GM20000 (cell line): ENCODE data around the gene SPOCD1.

Source experiments
- DNase-seq: peaks from one replicate; pipeline ENCODE4 v3.0.0; 2012; ENCODE audit warnings: low spot score
- TF ChIP-seq, protein P1 (sequence below): IDR thresholded peaks from 2 replicates; pipeline ENCODE4 v1.5.1; 2012; ENCODE audit warnings: mild to moderate bottlenecking, control low read depth; ENCODE audit errors: extremely low read depth, missing control alignments

SPOCD1 gene

DNA sequence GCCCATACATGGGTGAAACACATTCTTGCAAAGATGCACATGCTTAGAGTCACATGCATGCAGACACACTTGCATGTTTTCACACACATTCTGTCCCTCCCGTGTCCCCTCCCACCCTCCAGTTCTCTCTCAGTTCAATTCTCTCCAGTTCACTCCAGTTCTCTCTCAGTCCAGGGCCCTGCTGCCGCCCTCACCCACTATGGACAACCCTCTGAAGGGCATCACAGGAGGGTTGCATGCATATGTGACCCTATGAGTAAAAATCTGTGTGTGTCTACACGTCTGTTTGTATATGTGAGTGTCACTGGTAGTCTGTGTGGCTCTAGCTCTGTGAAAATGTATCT lies 29.9 kb downstream of the SPOCD1 start:
- TF ChIP-seq, protein P1, sequence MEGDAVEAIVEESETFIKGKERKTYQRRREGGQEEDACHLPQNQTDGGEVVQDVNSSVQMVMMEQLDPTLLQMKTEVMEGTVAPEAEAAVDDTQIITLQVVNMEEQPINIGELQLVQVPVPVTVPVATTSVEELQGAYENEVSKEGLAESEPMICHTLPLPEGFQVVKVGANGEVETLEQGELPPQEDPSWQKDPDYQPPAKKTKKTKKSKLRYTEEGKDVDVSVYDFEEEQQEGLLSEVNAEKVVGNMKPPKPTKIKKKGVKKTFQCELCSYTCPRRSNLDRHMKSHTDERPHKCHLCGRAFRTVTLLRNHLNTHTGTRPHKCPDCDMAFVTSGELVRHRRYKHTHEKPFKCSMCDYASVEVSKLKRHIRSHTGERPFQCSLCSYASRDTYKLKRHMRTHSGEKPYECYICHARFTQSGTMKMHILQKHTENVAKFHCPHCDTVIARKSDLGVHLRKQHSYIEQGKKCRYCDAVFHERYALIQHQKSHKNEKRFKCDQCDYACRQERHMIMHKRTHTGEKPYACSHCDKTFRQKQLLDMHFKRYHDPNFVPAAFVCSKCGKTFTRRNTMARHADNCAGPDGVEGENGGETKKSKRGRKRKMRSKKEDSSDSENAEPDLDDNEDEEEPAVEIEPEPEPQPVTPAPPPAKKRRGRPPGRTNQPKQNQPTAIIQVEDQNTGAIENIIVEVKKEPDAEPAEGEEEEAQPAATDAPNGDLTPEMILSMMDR, result no peak
- DNase-seq, result no peak

DNA sequence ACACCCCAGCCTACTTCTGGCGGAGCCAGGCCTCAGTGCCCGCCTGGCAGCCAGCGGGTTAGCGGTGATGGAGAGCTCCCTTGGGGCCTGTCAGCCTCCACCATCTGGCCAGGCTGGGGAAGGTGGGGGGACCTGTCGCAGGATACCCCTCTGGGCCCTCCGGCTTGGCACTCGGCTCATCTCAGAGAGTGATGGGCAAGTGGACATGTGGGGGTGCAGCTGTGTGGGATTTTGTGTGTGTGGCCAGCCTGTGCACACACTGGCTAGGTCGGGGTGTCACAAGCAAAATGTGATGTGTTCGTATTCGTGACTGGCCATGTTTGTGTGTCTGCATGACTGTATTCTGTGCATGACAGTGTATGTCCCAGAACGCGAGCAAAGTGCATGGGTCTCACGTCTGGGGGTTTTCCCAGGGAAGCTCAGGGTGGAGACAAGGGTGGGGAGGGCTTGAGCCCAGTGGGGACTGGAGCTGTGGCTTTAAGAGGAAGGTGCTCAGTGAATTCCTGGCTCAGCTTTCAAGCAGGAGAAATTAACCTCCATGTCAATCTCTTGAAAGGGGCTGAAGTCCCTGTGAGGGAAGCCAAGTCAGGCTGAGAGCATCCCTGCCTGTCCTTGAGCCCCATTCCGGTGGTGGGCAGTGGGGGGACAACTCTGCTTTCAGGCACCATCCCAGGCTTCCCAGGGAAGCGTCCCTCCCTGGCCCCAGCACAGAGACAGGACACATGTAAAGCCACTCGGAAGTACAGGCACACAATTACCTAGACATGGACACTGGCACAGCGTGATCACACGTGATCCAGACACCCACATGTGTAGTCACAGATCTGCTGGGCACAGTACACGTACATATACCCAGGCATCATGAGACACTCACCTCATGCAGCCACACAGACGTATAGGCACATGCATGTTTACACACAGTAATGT lies 30.5 kb downstream of the SPOCD1 start:
- DNase-seq, result no peak

DNA sequence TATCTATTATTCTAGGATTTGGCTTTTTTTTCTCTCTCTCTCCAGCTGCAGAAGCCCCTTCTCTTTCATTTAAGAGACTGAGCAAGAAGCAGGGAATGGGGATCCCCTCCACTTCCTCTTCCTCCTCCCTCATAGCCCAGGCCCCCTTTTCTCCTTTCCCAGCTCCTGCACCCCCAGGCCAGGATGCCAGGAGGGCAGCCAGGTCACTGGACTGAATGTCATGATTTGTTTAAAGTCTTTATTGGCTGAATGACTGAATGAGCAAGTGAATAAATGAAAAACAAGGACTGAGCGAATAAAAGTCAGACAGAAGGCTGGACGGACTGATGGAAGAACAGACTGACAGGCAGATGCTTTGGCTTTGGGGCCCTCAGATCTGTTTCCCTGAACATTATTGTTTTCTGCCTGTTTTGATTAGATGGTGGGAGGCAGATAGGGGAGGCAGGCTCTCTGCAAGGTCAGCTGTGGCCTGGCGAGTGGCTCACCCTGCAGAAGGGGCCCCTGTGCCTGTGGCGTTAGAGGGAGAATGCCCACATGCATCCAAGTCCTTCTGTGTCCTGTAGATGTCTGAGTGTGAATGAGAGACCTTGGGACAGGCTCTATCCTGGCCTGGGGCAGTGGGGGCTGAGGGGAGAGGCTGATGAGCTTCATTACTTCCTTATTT lies 31.3 kb downstream of the SPOCD1 start:
- DNase-seq, result no peak
- TF ChIP-seq, protein P1, result no peak

More for the DNA sequence above, 30.5 kb downstream of the SPOCD1 start:
- TF ChIP-seq, protein P1, result no peak

DNA sequence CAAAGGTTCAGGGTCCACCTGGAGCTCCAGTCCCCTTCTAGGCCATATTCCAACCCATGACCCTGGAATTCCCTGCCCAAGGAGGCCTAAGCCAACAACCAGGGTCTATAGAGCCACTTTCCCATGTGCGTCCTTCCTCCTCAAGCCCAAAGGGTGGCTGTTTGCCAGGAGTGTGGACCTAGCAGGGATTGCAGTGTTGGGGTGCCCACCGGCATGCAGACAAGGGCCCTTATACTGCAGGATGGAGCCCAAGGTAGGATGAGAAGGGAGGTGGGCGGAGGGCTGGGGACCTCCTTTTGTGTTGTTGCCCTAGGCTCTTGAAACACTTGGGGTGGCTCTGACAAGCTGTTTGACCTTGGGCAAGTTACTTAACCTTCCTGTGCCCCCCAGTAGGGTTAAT lies 32.0 kb downstream of the SPOCD1 start:
- no peak for DNase-seq
- TF ChIP-seq, protein P1, result no peak

DNA sequence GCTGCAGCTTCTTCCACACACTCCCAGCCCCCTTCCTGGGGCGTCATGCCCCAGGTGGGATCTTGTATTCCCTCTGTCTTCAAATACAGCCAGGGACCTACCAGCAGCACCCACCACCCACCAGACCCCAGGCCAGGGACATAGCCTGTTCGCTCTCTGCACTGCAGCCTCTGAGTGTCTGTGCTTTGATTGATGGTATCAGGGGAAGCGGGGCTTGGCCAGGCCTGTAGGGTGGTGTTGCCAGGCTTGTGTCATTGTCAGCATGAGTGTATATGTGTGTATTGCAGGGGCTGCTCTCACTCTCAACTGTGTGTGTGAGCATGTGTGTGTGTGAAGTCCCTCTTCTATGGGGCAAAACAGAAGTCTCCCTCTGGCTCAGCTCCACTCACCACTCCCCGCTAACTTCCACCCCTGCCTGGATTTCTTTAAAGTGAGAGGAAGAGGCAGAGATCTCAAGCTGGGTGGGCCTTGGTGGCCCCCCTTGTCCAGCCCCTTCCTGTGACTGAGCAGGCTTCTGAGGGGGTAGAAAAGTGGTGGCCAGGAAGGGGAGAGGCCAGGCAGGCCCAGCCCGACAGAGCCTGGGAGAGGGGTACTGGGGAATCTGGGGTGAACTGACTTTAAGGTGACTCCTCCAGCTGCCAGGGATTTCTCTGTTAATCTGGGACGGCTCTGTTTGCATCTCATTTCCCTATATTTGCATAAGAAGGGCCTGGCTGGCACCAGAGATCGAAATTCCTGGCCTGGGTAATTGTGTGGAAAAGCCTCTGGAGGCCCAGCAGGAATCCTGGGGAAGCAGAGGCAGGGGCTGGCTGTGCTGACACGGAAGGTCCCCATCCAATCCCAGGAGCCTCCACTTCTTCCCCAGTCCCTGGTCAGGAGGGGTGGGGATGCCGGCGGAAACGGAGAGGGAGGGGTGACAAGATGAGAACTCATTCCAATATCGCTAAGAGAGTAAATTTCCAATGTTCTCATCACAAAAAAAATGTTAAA lies 33.1 kb downstream of the SPOCD1 start:
- no peak for DNase-seq
- TF ChIP-seq, protein P1, result no peak

DNA sequence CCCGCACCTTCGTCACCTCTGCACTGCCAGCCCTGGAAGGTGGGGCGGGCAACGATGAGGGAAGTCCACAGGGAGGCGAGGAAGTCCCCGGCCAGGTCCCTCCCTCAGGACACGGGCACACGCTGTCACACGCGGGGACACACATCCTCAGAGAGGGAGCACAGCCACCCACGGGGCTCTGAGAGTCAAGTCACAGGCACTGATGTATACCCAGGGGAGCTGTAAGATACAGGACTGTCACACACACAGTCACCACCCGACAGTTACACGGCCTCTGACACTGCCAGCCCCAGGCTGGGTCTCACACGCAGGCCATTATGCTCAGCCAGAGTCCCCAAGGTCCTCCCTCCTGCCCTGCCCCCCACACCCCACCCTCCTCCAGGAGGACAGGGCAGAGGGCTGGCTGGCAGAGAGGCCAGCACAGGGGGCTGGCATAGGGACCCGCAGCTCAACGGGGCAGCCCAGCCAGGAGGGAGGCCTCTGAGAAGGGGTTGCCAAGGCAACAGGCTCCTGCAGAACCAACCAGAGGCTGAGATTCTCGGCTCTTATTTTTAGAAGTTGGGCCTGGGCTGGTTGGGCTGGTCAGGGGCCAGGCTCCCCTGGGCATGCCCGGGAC lies 34.0 kb downstream of the SPOCD1 start:
- TF ChIP-seq, protein P1, result no peak
- no peak for DNase-seq
